Cardiac fibroblast (primary cell): ENCODE measurements around the gene GINS3.

Source experiments
- DNase-seq, 2 donors: peaks; one replicate each; pipeline versions ENCODE4 v3.0.0 to v3.0.0-alpha.2; 2010; ENCODE audit warnings: low read depth in 2 of 2
- H3K4me3 ChIP-seq, 2 donors: replicated peaks in 1 of 2; 1 replicate in 1 of 2; 2 replicates in 1 of 2; pipeline ENCODE4 v1.5.1; 2011; ENCODE audit warnings: low read depth in 2 of 2, low read length in 2 of 2, mild to moderate bottlenecking in 2 of 2, moderate library complexity in 1 of 2
- TF ChIP-seq, protein P1 (sequence below): IDR thresholded peaks from one replicate; pipeline ENCODE4 v1.5.1; 2011; ENCODE audit warnings: low read depth, mild to moderate bottlenecking, low read length, inconsistent platforms

Gene GINS3

DNA sequence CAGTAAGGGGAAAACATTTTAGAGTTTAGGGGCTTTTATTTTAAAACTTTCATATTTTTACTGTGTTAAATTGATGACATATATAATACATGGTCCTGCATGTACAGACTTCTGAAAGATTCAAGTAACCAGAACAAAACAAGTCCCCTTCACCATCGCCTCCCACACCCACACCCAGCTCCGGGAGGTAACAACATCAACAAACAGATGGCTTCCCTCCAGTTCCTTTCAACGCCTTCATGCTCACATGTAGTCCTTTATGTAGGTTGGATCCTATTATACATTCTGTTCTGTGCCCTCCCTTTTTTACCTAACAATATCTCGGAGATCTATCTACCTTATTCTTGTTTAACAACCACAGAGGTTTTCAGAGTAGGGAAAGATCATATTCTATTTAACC, 30.5 kb downstream of the GINS3 start:
- TF ChIP-seq, protein P1, sequence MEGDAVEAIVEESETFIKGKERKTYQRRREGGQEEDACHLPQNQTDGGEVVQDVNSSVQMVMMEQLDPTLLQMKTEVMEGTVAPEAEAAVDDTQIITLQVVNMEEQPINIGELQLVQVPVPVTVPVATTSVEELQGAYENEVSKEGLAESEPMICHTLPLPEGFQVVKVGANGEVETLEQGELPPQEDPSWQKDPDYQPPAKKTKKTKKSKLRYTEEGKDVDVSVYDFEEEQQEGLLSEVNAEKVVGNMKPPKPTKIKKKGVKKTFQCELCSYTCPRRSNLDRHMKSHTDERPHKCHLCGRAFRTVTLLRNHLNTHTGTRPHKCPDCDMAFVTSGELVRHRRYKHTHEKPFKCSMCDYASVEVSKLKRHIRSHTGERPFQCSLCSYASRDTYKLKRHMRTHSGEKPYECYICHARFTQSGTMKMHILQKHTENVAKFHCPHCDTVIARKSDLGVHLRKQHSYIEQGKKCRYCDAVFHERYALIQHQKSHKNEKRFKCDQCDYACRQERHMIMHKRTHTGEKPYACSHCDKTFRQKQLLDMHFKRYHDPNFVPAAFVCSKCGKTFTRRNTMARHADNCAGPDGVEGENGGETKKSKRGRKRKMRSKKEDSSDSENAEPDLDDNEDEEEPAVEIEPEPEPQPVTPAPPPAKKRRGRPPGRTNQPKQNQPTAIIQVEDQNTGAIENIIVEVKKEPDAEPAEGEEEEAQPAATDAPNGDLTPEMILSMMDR, result no peak
- no peak for DNase-seq
- no peak overlapping the region for H3K4me3 ChIP-seq

DNA sequence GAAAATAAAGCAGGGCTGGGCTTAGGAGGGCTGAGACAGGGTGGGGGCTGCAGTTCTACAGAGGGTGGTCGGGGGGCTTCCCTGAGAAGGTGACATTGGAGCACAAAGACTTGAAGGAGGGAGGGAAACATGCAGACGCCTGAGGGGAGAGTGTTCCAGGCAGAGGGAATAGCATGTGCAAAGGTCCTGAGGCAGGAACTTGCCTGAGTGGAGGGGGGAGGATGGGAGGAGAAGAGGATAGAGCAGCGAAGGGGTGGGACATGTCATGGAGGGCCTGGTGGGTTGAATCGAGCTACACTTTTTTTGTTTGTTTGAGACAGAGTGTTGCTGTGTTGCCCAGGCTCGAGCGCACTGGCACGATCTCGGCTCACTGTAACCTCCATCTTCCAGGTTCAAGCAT, 33.0 kb downstream of the GINS3 start:
- DNase-seq, result no peak
- TF ChIP-seq, protein P1, result no peak
- no peak overlapping the region for H3K4me3 ChIP-seq

DNA sequence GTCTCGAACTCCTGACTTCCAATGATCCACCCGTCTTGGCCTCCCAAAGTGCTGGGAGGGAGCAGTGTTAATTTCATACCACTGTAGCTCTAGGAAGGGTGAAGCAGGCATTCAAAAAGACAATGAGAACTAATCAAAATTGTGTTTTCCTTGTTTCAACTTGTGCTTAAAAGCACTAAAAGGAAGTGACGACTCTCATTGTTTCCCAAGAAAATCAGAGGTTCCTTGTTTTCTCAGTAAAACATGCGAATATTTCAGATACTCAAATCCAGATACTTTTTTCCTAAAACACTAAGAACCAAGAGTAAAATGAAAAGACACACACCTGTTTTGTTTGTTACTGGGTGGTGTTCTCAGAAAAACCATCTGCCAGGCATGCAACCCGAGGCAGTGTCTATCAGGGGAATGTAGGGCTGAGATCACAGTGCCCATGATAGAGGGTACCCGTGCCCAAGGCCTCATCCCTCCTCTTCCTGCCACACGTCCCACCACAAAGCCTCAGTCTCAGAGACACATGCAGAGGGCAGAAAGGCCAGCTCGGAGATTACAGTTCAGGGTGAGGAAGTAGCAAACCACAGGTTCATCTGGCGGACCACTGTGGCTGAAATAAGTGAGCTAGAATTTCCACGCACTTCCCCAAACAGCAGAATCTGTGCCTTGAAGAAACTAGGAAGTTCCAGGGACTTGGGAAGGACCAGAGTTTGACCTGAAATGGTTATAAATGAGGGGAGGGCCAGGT, 33.7 kb downstream of the GINS3 start:
- no peak overlapping the region for H3K4me3 ChIP-seq
- no peak for DNase-seq
- TF ChIP-seq, protein P1, result no peak

DNA sequence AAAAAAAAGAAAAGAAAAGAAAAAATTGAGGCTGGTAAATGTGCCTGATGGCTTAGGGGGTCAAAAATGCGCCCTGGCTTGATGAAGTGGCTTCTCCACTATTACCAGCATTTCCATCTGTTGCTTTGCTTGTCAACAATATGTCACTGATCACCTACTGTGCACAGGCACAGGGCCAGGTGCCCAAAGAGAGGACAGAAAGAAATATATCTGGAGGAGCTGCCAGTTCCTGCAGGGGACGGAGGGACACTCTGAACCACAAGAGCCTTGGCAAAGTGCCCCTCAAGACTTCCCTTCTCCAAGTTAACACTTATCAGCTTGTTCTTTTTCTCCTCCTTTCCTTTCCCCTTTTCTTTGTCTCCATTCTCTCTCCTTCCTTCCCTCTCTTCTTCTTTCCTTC, 34.7 kb downstream of the GINS3 start:
- DNase-seq, result no peak
- no peak overlapping the region for H3K4me3 ChIP-seq
- TF ChIP-seq, protein P1, result no peak

DNA sequence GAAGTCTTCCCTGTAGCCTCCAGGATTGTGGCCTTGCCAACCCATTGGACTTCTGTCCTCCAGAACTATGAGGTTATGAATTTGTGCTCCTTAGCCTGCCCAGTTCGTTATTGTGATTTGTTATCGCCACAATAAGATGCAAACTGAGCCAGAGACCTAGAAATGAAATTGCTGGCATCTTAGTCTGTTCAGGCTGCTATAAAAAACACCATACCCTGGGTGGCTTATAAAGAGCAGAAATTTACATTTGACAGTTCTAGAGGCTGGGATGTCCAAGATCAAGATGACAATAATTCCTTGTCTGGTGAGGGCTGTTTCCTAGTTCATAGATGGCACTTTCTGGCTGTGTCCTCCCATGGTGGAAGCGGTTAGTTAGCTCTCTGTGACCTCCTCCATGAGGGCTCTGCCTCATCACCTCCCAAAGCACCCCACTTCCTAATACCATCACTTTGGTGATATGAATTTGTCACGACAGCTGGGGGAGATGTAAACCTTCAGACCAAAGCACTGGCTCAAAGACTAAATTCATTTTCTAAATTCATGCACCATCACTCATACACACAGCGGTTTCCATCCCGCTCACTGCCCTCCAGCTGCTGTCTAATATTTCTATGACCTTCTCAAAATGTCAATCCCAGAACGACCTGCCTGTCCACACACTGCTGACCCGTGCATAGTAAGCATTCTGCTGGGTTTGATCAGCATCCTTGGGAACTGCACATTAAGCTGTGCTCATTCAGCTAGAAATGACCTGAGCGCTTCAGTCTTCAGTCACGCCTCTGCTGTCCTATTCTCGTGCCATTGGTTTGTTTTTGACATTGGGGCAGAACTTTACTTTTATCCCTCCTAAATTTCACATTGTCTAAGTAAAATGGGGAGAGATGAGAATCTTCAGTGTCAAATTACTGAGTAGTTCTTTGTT, 36.6 kb downstream of the GINS3 start:
- DNase-seq, result no peak
- TF ChIP-seq, protein P1, result no peak

DNA sequence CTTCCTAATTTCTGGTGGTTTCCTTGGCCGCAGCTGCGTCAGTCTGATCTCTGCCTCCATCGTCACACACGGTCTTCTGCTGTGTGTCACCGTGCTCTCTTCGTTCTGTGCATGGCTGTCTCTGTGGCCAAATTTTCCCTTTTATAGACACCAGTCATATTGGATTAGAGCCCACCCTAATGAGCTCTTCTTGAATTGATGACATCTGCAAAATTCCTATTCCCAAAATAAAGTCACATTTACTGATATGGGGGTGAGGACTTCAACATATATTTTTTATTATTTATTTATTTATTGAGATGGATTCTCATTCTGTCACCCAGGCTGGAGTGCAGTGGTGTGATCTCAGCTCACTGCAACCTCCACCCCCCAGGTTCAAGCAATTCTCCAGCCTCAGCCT, 38.4 kb downstream of the GINS3 start:
- no peak for DNase-seq
- no peak overlapping the region for H3K4me3 ChIP-seq
- TF ChIP-seq, protein P1, result no peak

More for the DNA sequence above, 36.6 kb downstream of the GINS3 start:
- H3K4me3 ChIP-seq, result no peak overlapping the region
